HG03571 (cell line): ENCODE results near the gene SS18L1.

Source experiments
- ATAC-seq: cut with Tn5 transposase; IDR thresholded peaks from one replicate; pipeline ENCODE4 v1.9.1; 2021; ENCODE audit not compliant: unreplicated experiment

The SS18L1 gene

DNA sequence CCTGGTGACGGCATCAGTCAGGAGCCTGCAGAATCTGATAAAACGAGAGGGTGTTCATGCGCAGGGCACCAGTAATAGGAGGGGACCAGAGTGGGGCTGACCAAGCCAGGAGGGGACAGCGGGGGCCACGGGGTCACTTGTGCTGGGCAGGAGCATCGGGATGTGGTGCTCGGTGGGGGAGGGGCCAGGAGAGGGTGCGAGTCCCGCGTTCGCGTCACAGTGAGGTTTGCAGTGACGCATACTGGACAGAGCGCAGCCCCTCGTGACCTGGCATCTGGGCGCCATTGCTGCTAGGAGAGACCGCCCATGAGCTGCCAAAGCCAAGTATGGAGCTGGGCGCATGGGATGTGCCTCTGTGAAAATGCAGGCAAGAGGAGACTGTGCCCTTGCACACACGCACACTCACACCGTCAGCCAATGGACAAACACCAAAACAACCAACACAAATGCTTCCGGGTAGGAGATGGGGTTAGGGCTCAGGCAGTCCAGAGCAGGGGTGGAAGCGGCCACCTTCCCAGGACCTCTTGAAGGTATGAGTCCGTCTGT, 25.4 kb downstream of the SS18L1 start:
- no peak for ATAC-seq

DNA sequence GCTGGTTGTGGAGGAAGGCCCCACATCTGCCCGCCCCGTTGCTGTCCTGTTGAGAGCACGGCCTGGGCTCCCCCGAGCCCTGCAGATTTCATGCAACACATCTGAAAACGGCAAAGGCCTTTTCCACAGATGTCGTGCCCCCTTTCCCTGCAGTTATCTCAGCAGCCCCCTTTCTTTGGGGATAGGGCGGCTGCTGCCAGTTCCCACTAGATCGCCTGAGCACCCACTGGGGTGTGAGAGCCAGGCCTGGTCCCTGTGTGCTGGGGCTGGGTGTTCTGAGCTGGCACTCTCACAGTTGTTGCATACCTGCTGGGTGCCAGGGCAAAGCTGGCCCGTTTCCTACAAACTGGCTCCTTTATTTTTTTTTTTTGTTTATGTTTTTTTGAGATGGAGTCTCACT, 27.0 kb downstream of the SS18L1 start:
- no peak for ATAC-seq

DNA sequence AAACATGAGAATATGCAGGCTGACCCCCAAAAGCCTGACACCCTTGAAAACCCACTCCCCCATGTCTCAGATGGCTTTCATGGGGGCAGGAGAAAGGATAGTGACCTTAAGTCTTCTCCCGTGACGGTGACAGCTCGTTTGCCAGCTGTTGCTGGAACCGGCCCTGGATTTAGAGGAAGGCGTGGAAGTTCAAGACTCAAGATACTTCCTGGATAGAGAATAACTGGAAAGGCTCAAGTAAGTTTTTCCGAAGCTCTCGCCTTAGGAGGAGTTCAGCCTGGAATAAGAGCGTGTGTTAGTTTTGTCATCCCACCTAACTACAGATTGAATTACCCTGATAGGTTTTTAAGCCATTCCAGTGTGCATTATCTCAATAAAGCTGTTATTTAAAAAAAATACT, 27.7 kb downstream of the SS18L1 start:
- ATAC-seq, result no peak

- ATAC-seq, result no peak
Observed at GRCh38 chr20:62172666-62173065, 29.1 kb downstream of the SS18L1 start.

DNA sequence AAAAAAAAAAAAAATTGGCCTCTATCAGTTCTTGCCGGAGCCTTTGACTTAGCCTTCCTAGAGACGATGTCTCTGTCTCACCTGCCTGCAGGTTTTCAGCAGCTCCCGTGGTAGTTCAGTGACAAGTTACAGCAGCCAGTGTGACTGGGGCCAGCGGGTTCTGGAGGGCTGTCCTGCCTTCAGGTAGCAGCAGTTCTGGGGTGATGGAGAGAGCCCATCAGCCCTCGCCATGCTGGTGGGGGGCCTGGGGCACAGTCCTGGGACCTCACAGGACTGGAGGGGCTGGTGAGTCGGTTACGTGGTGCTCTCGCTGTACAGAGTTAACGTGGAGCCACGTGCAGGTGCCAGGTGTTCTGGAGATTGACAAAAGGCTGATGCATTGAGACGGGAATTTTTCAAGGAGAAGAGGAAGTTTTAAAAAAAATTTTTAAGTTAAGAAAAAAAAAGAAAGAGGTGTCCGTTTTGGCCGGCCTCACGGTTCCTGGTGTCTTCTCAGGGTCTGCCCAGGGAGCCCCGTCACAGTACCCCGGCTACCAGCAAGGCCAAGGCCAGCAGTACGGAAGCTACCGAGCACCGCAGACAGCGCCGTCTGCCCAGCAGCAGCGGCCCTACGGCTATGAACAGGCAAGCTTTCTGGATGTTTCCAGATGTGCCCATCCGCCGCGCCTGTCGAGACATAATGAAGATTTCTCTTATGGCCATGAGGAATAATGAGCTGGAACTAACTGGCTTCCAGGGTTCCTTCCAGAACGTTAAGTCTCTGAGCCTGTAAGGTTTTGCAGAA, 30.6 kb downstream of the SS18L1 start:
- ATAC-seq, result no peak

DNA sequence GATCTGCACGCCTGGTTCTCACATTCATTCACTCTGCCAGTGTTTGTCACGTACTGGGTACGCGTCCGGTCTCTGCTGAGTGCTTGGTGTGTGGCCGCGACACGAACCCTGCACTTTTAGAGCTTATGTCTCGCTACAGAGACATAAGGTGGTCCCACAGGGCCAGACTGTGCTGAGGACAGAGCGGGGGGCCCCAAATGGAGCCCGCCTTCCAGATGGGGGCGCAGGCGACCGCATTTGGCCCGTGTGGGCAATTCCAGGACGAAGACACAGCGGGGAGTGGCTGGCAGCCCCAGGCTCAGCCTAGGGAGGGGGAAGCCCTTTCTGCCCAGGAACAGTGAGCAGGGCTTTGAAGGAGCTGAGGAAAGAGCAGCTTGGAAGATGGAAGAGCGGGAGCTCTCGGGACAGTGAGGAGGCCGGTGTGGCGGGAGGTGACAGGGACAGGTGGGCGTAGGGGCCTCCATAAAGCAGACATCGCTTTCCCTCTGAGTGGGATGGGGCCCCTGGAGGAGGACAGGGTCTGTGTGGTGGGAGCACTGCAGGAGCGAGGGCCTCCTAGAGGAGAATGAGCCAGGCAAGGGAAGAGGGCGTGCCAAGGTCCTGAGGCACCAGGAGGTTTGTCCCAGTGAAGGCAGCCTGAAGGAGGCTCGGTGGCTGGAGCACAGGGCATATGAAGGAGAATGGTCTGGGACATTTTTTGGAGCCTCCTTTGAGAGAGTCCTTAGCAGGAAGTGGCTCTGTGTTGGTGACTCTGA, 31.5 kb downstream of the SS18L1 start:
- no peak for ATAC-seq

- ATAC-seq, result no peak
Observed at GRCh38 chr20:62175711-62176110, 32.1 kb downstream of the SS18L1 start.

DNA sequence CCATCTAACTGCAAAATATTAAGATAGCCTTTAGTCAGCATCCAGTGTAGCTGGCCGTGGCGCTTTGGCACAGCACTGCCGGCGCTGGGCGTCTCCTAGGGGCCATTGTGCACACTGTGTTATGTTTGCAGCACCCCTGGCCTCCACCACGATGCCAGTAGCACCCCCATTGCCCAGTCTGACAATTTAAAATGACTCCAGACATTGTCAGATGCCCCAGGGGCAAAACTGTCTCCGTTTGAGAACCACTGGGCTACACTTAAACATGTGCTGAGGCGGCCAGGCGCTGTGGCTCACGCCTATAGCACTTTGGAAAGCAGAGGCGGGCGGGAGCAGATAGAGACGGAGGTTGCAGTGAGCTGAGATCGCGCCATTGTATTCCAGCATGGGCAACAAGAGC, 33.3 kb downstream of the SS18L1 start:
- no peak for ATAC-seq

DNA sequence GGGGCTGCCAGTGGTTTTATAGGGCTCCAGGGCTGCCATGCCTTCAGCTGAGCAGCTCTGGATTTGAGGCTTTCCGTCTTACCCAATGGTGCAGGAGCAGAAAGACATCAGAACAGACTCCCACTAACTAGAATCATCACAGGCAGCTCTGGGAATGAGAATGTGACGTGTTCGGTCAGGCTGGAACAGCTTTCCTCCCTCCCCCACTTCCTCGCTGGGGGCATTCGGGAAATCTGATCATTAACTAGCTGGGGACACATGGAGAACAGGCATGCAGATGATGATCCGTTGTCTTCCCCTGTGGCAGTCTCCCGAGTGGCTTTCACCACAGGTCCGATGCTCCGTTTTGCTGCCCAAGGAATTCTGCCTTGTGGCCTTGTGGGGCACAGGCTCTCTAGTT, 33.7 kb downstream of the SS18L1 start:
- no peak for ATAC-seq

- no peak for ATAC-seq
Observed at GRCh38 chr20:62178316-62179161, 35.0 kb downstream of the SS18L1 start.

DNA sequence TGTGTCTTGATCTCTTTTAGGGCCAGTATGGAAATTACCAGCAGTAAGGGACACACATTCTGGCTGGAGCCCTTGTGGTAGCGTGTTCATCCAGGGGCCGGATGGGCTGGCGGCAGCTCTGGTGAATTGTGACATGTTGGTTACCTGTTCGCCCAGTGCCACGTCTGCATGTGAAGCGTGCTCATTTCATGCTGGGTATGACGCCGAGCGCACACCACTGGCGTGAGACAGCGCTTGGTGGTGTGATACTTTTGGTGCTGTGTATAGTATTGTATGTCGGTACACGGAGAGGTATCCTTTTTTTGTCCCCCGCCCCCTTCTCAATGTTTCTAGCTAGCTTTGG, 35.6 kb downstream of the SS18L1 start:
- no peak for ATAC-seq

DNA sequence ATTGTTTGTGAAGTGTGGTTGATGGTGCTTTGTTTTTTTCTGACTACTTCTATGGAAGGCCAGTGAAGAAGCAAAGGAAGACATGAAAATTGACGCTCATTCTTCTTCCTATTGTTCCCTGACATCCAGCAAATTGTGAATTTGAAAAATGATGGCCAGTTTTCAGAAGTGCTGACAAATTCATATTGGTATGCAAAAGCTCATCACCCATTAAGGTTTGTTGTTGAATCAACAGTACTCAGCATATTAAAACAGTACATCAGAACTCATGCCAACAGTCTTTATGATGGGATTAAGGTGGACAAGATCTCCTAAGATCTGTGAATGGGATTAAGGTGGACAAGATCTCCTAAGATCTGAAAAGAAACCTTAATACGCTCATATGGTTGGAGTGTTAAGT, 38.2 kb downstream of the SS18L1 start:
- ATAC-seq, result no peak

- peak; percentile 93 for ATAC-seq
Observed at GRCh38 chr20:62182469-62183425, 39.2 kb downstream of the SS18L1 start, which contains the start of gene MTG2. Gene MTG2 (plus strand): TSS chr20:62183028. CDS start chr20:62193421, 10,393 bp downstream.

- no peak for ATAC-seq
Observed at GRCh38 chr20:62183426-62184142, 40.0 kb downstream of the SS18L1 start.

DNA sequence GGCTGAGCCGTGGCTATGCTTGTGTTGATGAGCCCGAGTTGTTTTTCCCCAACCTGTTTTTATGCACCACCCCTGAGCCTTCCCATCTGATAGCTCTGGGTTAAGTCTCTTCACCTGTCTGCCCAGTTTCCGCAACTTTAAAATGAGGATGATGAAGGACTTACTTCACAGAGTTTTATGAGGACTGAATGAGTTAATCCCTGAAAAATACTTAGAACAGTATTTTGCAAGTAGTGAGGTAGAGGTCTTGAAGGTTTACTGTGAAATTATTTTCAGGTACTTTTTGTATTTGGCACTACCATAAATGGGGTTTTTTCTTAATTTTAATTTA, 42.5 kb downstream of the SS18L1 start:
- ATAC-seq, result no peak

GRCh38 chr20:62186887-62187866, 43.6 kb downstream of the SS18L1 start:
- no peak for ATAC-seq

DNA sequence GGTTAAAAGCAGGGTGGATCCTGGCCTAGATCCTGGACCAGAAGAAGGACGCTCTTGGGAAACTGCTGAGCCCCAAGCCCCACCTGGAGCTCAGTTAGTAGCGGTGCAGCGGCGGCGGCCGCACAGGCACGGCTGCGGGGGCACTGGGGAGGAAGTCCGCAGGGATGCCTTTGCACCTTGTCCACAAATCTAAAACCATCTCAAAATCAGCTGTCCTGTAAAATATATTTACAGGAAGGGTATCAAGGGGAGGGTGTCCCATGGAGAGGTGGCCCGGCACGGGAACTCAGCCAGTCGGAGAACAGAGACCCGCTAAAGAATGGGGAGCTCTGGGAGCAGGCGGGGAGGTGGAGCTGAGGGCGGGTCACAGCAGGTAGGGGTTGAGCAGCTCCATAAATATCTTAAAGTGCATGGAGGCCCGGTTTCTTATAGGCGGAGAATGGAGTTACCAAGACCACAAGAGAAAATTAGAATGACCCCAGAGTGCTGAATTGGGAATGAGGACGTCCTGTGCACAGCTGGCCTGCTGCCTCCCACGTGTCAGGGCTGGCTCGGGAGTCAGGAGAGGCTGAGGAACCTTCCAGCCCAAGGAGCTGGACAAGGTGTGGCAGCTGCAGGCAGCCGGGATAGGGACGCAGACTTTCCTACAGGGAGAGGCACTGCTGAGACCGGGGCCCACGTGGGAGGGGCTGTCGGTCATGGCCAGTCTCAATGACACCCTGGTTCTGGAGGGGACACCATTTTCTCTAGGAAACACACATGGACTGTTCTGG, 47.3 kb downstream of the SS18L1 start:
- ATAC-seq, result no peak
